GM13977 (cell line): ENCODE measurements around the gene CETN1.

Source experiments
- DNase-seq: peaks from one replicate; pipeline ENCODE4 v3.0.0; 2012; ENCODE audit warnings: low spot score
- in situ Hi-C: fragments of 300-500 bp; cut with MboI; formaldehyde crosslinking; loops from one replicate; pipeline ENCODE4 v1.12.0; 2022; ENCODE audit warnings: low sequenced_read_pairs, low pct_unique_long_range_greater_than_20kb, mixed read lengths, inconsistent platforms; ENCODE audit not compliant: unreplicated experiment
- TF ChIP-seq, protein P1 (sequence below): IDR thresholded peaks from 2 replicates; pipeline ENCODE4 v1.5.1; 2012; ENCODE audit warnings: mild to moderate bottlenecking, control low read depth; ENCODE audit not compliant: insufficient read depth; ENCODE audit errors: extremely low read depth, missing control alignments

Gene CETN1

DNA sequence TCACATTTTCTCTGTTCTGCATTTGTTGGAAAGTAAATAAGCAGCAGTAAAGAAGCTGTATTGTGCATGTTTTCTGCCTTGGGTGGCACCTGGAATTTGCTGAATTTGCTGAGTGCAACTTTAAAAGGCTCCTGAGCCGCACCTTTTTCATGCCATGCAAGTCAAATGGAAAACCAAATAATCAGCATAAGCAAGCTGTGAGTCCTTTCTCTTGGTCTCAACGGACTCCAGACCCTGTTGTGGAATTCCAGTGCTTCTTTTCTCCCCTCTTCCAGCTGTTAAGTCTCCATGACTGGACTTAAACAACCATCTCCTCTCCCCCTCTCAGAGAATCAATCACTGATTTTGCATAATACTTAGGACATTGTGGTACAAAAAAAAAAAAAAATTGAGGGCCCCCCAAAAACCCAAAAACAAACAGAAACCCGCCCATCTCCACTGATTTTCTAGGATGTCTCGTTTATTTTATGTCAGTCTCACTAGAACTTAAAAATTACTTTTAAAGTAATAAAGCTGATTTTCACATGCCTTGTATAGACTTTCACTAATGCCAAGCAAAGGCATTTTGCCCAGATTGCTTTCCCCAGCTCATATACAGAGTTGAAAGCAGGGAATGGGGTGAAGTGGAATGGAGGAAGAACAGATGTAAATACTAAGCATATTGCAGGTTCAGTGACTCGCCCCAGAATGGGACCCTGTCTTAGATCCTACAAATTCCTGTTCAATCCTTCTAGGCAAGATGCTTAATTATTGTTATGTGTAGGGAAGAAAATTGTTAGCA lies 5.1 kb upstream of the CETN1 start:
- no peak for DNase-seq
- in situ Hi-C loops, result no loop called here
- TF ChIP-seq, protein P1, sequence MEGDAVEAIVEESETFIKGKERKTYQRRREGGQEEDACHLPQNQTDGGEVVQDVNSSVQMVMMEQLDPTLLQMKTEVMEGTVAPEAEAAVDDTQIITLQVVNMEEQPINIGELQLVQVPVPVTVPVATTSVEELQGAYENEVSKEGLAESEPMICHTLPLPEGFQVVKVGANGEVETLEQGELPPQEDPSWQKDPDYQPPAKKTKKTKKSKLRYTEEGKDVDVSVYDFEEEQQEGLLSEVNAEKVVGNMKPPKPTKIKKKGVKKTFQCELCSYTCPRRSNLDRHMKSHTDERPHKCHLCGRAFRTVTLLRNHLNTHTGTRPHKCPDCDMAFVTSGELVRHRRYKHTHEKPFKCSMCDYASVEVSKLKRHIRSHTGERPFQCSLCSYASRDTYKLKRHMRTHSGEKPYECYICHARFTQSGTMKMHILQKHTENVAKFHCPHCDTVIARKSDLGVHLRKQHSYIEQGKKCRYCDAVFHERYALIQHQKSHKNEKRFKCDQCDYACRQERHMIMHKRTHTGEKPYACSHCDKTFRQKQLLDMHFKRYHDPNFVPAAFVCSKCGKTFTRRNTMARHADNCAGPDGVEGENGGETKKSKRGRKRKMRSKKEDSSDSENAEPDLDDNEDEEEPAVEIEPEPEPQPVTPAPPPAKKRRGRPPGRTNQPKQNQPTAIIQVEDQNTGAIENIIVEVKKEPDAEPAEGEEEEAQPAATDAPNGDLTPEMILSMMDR, result no peak

DNA sequence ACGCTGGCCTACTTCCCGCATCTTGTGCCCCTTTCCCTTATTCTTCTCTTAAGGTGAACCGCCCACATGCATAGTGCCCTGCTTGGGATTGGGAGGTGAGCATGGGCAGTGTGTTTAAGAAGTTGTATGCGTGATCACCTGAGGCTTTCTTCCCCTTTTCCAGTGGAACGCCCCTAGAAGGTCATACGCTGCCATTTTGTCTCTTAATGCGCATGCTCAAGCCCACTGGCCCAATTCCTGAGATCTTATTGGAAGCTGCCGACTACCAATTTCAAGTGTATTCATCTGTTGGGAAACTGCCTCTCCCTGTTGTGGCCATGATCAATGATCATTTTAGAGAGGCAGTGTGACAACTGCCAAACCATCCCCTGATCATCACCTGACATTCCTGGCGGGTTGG lies 3.3 kb upstream of the CETN1 start:
- TF ChIP-seq, protein P1, result no peak
- in situ Hi-C loops, result no loop called here
- no peak for DNase-seq

DNA sequence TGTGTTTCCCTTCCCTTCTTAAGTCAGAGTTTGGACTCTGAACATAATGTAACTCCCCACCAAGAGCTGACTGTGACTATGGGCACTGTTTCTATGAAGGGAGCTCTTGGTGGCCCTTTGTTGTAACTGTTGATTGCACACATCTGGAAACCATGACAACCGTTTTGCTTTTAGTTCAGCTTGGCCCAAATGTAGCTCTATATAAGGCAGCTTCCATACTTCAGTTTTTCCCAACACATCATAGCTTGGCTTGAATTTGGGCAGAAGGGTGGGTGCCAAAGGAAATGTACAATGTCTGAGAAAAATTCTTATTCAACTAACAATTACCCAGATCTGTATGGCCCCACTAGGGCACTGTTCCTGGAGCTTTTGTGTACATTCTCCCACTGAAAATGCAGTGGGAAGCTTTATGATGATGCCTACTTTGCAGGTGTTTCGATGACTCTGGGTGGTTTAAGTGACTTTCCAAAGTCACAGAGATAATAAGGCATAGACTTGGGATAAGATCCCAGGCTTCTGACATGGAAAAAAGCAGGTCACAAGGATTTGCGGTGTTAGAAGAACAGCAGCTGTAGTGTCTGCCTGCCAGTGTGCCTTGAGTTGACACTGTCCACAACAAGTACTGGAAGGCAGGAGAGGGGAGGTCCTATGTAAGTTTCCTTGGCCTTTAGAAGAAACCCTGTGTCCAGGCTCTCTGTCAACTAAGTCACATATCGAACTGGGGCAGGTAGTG lies 2.4 kb upstream of the CETN1 start:
- TF ChIP-seq, protein P1, result no peak
- DNase-seq, result no peak
- in situ Hi-C loops, result no loop called here

DNA sequence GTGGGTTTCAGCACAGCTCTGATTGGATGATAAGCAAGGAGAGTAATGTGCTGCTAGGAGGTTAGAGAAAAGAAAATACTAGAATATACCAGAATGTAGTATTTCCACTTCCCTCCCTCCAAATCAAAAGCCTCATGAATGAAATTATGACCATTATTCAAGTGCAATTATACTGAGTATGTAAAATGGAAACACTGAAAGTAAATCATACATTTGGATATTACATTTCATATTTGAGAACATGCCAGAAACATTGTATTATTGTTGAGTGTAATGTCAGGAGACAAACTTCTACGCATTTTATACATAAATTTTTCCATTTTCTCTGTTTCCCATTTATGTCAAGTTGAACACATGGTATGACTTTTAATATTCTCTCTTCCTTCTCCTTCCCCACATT lies 942 bp upstream of the CETN1 start:
- TF ChIP-seq, protein P1, result no peak
- in situ Hi-C loops, result no loop called here

DNA sequence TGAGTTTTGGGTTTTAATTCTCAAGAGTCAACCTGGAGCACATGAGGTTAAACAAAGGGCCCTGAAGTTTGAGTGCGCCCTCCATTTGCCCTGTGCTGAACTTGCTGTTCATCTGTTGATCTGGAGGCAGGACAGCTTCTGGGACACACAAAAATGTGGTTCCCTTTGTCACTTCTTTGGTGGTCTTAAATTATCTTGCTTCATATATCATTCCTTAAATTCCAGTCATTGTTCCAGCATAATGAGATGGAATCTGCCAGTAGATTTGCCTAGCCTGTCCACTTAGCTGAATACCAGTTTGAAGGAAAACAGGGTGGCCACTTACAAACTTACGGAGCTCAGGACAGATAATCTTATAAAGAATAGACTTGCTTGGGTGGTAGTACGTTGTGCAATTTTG lies 916 bp downstream of the CETN1 start:
- in situ Hi-C loops, result no loop called here
- DNase-seq, result no peak
- TF ChIP-seq, protein P1, result no peak

More for the DNA sequence above, 942 bp upstream of the CETN1 start:
- no peak for DNase-seq

DNA sequence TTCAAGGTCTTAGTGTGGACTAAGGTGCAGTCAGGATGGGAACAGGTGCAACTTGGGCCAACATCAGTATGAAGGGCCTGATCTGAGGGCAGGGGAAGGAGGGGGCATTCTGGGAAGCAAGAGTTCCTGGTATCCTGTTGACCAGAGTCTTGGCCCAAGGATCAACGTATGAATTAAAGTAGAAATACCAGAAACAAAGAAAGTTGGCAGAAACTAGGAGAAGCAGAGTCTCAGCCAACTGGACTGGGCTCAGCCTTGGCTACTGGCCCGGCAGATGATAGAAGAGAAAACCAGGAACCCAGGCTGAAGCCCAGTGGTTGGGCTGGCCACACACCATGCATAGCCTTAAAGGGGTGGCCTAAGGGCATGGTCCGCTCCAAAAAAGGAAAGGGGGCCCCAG lies 2.3 kb downstream of the CETN1 start:
- in situ Hi-C loops, result no loop called here
- no peak for DNase-seq
- TF ChIP-seq, protein P1, result no peak
